GM21367 (cell line): ENCODE data around the gene ABCA7.

Experiments used
- ATAC-seq: cut with Tn5 transposase; IDR thresholded peaks from one replicate; pipeline ENCODE4 v1.9.1; 2021; ENCODE audit not compliant: unreplicated experiment

Gene ABCA7

DNA sequence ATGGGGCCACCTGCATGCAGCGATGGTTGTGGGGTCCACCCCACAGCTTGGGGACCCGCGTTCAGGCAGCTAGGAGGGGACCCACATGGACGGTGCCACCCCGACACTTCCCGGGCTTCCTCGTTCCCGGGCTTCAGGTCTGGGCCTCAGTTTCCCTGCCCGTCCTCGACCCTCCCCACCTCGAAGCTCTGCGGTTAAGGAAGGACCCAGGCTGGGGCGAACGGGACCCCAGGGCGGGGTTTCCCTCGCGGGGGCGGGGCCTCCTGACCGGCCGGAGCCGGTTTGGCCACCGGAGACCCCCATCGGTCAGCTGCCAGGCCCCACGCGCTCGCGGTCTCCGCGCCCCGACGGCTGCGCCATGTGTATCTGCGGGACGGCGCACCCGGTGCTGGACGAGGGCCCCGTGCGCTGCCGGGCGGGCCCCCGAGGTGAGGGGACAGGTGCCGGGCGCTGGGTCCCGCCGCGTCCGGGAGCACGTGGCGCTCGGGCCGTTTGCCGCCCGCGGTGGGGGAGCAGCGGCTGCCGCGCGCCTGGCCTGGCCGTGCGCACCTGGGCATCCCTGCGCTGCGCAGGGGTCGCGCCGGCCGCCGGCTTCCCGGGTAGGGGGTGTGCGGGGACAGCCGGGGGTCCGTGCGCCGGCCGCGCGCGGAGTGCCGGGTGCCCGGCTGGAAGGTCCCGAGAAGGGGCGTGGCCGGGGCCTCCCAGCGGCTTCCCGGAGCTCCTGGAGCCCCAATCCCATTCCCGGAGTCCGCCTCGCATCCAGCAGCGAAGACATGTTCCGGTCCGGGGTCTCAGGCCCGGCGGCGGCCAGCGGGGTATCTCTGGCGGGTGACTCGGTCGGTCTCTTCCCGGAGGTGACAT lies 31.3 kb downstream of the ABCA7 start:
- ATAC-seq: no peak

GRCh38 chr19:1072371-1073015 lies 32.6 kb downstream of the ABCA7 start:
- no peak for ATAC-seq

- no peak for ATAC-seq
These were observed 33.4 kb downstream of the ABCA7 start for GRCh38 chr19:1073063-1073955.

DNA sequence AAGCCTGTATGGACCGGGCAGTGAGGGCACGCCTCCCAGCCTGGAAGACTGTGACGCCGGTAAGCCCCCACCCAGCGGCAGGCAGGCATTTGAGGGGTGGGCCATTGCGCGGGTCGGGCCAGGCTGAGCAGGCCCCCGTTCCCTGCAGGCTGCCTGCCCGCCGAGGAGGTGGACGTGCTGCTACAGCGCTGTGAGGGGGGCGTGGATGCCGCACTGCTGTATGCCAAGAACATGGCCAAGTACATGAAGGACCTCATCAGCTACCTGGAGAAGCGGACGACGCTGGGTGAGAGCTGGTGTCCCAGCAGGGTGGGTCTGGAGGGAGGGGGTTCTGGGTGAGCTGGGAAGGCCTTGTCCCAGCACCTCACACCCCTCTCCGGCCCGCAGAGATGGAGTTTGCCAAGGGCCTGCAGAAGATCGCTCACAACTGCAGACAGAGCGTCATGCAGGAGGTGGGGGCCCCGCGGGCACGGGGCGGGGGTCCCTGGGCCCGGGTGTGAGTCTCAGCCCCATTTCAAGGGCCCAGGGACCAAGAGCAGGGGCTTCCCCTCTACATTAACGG lies 34.1 kb downstream of the ABCA7 start:
- ATAC-seq: no peak

DNA sequence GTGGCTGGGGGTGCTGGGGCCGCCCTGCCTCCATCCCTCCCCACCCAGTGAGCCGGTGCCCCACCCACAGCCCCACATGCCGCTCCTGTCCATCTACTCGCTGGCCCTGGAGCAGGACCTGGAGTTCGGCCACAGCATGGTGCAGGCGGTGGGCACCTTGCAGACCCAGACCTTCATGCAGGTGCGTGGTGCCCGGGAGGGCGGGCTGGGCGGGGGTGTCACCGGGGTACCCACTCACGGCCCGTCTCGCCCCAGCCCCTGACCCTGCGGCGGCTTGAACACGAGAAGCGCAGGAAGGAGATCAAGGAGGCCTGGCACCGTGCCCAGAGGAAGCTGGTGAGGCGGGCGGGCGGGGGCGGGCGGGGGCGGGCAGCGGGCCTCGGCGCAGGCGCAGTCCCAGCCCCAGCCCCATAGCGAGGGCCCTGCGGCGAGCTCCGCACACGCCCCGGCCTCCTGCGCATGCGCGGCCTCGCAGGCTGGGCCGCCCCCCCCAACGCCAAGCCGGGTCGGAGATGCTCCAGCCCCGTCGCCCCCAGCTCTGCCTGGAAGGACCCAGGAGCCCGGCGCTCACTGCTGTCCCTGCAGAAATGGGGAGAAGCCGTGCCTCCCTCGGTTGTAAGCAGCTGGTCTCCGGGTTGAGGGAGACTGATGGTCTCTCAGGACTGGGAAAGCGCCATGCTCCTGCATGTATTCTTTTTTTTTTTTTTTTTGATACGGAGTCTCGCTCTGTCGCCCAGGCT lies 34.8 kb downstream of the ABCA7 start:
- no peak for ATAC-seq

- no peak for ATAC-seq
These were observed 36.1 kb downstream of the ABCA7 start for GRCh38 chr19:1076046-1076386.

DNA sequence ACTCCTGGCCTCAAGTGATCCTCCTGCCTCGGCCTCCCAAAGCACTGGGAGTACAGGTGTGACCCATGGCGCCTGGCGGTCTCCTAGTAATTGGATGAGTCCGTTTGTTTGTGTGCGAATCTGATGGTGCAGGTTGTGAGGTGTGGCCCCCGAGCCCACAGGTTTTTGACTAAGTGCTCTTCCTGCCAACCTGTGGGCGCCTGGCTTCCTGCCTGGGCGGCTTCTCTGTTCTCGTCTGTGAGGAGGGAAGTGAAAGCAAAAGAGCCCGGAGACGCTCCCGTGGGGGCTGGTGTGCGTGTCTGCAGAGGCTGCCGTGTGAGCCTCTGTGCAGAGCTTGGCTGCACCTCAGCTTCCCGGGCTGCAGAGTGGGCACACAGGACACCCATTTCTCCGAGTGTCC lies 37.0 kb downstream of the ABCA7 start:
- no peak for ATAC-seq

DNA sequence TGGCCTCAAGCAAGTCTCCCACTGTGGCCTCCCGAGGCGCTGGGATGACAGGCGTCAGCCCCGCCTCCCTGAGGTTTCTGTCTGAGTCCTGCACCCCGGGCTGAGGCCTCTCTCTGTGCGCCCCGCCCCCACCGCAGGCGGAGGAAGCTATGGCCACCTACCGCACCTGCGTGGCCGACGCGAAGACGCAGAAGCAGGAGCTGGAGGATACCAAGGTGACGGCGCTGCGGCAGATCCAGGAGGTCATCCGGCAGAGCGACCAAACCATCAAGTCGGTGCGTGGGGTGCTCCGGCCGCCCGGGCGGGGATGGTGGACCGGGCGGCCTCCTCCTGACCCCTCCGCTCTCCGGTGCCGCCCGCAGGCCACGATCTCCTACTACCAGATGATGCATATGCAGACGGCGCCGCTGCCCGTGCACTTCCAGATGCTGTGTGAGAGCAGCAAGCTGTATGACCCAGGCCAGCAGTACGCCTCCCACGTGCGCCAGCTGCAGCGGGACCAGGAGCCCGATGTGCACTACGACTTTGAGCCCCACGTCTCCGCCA lies 39.7 kb downstream of the ABCA7 start:
- ATAC-seq: no peak

DNA sequence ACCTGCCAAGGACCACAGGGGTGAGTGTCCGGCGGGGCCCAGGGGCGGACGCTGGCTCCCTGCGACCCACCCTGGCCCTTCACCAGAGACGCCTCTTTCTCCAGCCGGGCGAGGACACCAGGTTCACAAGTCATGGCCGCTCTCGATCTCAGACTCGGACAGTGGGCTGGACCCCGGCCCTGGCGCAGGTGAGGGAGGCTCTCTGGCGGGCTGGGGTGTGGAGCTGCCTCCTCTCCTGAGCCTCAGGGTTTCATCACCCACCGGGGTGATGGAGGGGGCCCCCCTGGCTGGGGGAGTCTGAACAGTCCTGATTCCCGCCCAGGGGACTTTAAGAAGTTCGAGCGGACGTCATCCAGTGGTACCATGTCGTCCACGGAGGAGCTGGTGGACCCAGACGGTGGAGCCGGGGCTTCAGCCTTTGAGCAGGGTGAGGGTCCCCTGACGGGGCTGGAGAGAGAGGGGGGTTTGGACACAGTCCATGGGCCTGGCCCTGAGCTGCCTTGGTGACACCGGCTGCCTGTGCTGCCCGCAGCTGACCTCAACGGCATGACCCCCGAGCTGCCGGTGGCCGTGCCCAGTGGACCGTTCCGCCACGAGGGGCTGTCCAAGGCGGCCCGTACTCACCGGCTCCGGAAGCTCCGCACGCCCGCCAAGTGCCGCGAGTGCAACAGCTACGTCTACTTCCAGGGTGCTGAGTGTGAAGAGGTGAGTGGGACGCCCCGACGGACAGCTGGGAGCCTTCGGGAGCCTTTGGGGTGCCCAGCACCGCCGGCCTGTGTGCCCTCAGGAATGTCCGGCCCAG lies 40.7 kb downstream of the ABCA7 start:
- no peak for ATAC-seq

DNA sequence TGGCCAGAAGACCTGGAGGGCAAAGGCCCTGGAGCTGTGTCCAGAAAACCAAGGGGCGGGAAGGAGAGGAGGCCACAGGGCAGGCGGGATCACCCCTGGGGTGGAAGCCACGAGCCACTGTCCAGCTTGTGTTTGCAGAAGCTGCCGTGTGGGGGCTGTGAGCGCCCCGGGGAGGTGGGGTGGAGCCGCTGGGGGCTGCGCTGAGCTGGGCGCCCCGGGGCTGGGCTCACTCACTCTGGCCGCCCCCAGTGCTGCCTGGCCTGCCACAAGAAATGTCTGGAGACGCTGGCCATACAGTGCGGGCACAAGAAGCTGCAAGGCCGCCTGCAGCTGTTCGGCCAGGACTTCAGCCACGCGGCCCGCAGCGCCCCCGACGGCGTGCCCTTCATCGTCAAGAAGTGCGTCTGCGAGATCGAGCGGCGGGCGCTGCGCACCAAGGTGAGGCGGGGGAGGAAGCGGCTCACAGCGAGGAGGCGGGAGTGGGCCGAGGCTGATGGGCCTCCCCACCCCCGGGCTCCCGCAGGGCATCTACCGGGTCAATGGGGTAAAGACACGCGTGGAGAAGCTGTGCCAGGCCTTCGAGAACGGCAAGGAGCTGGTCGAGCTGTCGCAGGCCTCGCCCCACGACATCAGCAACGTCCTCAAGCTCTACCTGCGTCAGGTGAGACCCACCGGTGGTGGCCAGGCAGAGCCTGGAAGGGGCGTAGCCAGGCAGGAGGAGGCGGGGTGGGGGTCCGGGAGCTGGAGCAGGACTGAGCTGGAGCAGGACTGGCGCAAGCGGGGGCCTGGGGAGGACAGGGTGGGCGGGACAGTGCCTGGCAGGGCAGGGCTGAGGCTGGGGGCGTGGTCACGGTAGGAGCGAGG lies 41.6 kb downstream of the ABCA7 start:
- no peak for ATAC-seq

- no peak for ATAC-seq
These were observed 42.4 kb downstream of the ABCA7 start for GRCh38 chr19:1082165-1082927.

DNA sequence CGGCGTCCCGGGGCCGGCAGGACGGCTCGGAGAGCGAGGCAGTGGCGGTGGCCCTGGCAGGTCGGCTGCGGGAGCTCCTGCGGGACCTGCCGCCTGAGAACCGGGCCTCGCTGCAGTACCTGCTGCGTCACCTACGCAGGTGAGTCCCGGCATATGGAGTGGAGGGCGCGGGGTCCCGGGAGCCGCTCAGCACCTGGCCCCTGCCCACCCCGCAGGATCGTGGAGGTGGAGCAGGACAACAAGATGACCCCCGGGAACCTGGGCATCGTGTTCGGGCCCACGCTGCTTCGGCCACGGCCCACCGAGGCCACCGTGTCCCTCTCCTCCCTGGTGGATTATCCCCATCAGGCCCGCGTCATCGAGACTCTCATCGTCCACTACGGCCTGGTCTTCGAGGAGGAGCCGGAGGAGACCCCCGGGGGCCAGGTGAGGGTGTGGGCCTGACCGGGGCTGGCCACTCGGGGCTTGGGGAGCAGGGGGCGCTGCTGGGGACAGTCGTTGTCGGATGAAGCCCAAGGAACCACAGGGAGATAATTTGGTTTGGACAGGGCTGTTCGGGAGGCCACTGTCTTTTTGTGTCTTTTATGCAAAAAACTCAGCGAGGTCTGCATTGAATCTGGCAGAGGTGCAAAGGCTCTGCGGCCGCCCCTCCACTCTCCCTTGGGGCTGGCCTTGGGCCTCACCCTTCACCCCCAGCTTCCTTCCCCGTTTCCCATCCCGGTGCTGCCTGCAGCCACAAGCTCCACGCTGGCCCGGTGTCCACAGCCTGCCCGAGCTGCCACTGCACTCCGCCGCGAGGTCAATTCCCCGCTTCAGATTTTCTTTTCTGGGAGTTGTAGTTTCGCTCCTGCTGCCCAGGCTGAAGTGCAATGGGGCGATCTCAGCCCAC lies 43.3 kb downstream of the ABCA7 start:
- ATAC-seq: no peak

DNA sequence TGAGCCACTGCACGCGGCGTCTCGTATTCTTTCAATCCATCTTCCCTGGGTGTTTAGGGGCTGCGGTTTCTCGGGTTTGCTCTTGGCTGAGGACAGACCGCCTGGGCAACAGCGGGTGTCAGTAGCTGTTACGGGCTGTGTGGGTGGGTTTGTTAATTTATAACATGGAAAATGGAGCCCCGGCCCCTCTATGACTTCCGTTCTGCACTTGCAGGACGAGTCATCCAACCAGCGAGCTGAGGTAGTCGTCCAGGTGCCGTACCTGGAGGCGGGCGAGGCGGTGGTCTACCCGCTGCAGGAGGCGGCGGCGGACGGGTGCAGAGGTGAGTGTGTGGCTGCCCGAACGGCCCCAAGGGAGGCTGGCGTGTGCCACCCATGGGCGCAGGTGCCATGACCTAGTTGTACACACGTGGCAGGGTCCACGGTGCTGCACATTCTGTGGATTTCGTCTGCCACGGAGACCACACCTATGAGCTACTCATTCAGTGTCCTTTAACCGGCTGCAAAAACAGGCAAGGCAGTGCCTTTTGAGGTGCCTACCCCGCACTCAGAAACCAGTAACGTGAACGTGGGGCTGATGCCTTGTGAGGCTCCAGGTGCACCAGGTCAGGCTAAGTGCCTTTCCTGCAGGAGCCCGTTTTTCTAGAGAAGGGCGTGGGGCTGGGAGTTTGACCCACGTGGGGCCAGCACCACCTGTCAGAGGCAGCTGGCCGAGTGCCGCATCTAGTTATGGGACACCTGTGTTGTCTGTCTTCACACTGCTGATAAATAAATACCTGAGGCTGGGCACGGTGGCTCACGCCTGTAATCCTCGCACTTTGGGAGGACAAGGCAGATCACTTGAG lies 44.3 kb downstream of the ABCA7 start:
- ATAC-seq: no peak

DNA sequence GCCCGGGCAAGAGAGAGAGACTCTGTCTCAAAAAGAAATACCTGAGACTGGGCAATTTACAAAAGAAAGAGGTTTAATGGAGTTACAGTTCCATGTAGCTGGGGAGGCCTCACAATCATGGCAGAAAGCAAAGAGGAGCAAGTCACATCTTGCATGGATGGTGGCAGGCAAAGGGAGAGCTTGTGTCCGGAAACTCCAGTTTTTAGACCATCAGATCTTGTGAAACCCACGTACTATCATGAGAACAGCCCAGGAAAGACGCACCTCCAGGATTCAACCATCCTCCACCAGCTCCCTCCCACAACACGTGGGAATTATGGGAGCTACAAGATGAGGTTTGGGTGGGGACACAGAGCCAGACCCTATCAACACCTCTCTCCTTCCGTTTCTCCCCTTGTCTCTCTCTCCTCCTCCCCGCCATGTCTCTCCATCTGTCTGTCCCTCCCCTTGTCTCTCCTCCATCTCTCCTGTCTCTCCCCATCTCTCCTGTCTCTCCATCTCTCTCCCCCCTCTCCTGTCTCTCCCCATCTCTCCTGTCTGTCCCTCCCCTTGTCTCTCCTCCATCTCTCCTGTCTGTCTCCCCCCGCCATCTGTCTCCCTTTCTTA lies 45.2 kb downstream of the ABCA7 start:
- ATAC-seq: no peak

DNA sequence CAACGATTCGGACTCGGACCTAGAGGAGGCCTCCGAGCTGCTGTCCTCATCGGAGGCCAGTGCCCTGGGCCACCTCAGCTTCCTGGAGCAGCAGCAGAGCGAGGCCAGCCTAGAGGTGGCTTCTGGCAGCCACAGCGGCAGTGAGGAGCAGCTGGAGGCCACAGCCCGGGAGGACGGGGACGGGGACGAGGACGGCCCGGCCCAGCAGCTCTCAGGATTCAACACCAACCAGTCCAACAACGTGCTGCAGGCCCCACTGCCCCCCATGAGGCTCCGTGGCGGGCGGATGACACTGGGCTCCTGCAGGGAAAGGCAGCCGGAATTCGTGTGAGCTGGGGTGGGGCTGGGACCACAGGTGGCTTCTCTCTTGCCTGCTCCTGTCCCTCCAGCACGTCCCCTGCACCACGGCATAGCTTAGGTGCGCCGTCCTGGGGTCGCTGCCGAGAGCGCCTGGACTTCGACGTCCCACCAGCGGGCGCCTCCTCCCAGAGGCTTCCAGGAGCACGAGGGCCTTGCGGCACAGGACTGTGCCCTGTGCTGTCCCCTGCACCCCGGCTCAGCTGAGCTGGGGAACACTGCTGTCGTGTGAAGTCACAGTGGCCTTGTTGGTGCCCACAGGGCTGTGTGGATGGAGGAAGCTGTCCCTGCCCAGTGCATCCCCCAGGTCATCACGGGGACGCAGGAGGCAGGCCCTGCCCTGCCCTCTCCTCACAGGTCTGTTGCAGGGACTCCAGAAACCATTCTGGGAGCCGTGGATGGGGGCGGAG lies 46.0 kb downstream of the ABCA7 start:
- no peak for ATAC-seq
